Keratinocyte (primary cell): Measurements from ENCODE around the gene NGFR.

Source experiments
- CTCF ChIP-seq, 3 experiments: IDR thresholded peaks in 1 of 3; conservative IDR thresholded peaks in 1 of 3; optimal IDR thresholded peaks in 1 of 3; 2 replicates in 2 of 3; 3 replicates in 1 of 3; pipeline versions ENCODE3 to v1.5.1; 2011; ENCODE audit warnings: low read length in 3 of 3, mild to moderate bottlenecking in 3 of 3, moderate library complexity in 2 of 3, control low read depth in 1 of 3, inconsistent platforms in 1 of 3; ENCODE audit not compliant: insufficient read depth in 2 of 3; ENCODE audit errors: extremely low read depth in 1 of 3
- EZH2 ChIP-seq: IDR thresholded peaks from one replicate; pipeline ENCODE4 v1.6.1; 2012; ENCODE audit warnings: inconsistent platforms, mild to moderate bottlenecking, low read length, moderate library complexity

GRCh38 chr17:49523706-49524472 is 28.8 kb downstream of the NGFR start:
- TF ChIP-seq CTCF (optimal IDR thresholded peaks at IDR 0.05 in 1 of 3, IDR thresholded peaks at IDR 0.05 in 1 of 3, conservative IDR thresholded peaks at IDR 0.05 in 1 of 3; ENCODE audit: extremely low read depth in 1 of 3, insufficient read depth in 2 of 3, low read length in 3 of 3) (no peak), EZH2 (no peak)
